Colon (tissue), 2 donors: ENCODE data around the gene FAR2.
"Not testable (repeated sequence)": the region's sequence is repeated elsewhere in the genome, so short reads cannot be mapped to it uniquely, and the experiment has no call there.

Experiments used
- FAIRE-seq: peaks from 2 replicates; lab custom pipeline; 2012; peaks lifted over from hg19 to GRCh38; lab: Jason Lieb, UNC
- donor health status: control.
- donor health status: control.

The FAR2 gene

DNA sequence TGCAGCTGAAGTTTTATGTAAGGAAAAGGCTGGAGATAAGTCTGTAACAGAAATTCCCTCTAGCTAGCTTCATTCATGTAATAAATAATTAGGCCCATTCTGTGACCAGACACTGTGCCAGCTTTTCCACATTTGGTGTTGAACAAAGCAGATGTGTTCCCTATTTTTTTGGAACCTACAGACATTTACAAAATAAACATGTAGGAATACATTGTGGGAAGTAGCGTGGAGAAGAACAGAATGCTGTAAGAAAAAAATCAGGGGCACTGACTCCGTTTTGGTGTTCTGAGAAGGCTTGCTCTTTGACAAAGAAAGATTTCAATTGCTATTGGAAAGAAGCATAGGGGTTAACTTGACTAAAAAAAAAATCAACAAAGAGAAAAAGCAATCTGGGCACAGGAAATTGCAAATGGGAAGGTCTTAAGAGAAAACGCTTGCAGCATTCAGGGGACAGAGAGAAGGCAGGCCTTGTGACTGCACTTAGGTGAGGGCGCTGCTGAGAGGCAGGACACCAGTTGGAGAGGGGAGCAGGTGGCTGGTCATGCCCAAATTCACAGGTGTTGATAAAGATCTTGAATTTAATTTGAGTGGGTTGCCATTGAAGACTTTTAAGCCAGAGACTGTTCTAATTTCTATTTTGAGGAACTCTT lies 4.0 kb downstream of the FAR2 start:
- no peak for FAIRE-seq

DNA sequence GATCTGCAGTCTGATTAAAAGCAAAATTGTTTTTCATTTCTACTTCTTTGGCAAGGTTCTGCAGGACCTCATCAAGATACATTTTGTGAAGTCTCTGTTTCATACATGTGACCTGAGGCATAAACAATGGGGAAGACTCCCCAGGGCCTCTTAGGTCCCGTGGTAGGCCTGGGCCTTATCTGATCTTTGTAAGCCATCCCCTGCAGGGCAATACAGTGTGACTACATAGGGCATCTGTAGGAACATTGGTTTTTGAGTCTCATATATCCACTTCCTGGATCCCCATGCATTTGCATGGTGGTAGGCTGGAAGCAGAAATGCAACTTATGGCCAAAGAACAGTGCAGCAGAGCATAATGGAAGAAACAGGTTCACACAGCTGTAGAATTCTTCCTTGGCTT lies 6.0 kb downstream of the FAR2 start:
- no peak for FAIRE-seq

DNA sequence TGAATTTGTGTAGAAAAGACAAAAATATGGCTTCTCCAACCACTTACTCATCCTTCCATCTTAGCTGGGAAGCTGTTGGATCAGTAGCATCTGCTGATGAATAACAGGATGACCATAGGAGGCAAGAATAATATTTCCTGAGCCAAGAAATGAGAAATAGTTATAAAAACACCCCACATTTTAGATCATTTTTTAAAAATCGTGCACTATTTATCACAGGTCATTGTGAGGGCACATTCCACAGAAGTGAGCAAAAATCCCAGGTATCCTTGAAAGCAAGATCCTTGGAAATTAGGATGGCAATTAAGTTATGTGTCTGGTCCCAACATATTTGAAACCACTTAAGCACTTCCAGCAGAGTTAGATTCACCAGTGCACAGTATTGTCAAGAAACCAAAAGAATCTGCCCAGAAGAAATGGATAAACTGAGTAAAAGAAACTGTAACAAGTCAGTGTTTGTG lies 8.4 kb downstream of the FAR2 start:
- no peak for FAIRE-seq

DNA sequence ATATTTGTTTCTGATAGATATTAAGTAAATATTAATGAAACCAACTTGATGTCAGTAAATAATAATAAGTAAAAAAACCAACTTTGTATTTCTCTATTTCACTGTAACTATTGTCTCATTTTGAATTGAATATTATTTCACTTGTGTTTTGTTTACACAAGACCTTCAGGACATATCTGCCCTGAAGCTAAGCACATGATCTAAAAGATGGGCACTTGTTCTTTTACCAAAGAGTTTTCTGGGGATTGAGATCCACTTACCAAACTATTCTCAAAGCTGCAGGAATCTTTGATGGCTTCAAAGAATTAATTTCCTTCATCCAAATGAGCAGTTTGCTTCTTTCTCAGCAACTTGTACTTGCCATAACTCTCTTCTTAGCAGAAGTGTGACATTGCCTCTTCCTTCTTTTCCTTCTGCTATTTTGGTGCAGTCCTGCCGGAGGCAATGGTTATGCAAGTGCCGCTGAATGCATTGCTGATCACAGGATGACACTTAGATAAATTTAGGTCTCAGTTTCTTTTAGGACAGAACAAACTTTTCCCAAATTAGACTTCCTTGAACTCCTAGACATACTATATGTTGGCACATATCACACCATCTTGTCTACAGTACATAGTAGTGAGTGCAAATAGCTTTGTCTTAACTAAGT lies 9.2 kb downstream of the FAR2 start:
- no peak for FAIRE-seq

DNA sequence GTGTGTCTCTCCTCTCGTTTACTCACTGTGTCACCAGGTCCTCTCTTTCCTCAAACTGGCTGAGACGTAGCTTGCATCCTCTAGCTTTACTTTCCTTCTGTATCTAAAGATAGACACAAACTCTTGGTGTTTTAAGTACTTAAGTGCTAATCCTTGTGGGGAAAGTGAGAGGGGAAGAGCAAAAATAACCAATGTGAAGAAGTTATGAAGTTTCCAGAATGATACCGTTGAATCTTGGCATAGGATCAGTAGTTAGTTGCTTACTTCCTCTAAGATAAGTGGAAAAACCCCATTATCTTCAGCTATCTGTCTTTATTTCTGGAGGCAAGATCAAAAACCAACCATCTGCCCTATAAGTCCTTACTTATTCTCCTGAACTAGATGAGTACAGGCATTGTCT lies 10.6 kb downstream of the FAR2 start:
- FAIRE-seq = no peak

DNA sequence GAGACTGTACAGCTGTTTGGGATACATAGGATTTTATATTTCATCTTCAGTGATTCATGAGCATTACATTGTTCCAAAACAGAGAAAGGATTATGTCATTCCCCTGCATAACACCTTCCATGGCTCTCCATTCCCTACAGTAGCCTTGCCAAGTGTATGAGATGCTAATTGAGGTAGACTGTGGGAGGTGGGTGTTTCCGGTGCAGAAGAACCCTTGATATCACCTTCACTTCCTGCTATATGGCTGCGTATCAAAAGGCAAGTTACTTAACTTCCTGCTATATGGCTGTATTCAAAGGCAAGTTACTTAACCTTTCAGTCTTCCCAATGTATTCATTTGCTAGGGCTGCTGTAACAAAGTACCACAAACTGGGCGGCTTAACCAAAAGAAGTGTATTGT lies 11.2 kb downstream of the FAR2 start:
- no peak for FAIRE-seq

DNA sequence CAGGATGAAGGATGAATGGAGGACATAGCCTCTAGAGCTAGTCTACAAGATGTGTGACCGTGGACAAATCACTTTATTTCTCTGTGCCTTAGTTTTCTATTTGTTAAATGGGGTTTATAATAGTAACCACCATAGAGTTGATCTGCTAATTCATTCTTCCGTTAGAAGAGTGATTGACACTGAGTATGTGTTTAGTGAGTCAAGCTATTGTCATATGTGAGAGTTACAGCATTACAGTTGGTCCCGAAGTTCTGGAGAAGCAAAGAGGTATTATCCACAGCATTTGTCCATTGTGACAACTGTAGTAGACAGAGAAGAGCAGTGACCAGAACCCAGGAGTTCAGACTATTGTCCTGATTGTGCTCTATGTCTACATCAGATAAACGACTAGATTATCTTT lies 14.1 kb downstream of the FAR2 start:
- no peak for FAIRE-seq

DNA sequence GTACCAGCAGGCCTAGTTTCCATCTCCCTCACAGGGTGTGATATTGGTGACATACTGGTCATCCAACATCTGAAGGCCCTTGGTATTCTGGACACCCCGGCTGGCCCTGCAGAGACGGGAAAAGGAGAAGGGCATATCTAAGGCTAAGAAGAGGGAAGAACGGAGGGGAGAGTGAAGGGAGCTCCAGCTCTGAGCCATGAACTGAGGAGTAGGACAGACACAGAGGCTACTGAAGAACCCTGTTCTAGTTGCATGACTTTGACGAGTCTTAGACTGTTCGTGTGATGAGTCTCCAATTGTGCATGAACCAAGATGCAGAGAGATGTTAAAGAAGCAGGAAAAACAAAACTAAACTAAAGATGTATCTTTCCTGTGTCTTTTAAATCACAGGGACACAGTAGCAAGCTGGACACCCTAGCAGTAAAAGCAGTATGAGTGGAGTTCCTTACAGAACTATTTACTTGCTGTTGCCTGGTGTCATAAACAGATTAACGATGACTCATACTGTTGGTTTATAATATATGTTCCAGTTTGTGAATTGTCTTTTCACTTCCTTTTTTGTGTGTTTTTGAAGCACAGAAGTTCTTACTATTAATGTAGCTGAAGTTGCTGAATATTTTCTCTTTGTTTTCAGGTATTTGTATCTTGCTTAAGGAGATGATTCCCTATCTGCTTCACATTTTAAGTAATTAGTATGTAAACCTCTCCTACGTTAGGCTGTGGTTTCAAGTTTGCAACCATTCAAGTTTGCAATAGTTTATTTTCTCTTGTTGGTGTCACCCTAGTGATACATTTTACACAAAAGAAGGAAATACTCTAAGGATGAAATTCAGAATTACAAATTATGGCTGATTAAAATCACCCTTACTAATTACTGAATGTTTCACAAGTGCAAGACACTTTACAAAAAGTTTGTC lies 15.7 kb downstream of the FAR2 start:
- peak; percentile 98 for FAIRE-seq

DNA sequence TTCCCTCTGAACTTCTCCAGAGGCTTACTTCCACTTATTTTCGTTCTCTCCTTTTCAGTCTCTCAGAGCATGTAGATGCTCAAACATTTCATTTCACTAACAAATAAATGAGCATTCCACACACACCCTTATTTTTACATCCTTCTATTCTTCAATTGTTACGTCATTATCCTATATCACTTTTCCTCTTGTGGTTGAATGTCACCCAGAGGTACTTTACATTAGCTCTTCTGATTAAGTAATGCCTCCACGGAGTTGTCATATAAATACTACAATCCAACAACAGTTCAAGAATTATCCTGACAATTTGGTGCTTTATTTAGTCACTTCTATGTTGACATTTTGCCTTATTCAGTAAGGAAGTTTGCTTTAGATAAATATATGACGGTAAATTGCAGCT lies 18.4 kb downstream of the FAR2 start:
- no peak for FAIRE-seq

DNA sequence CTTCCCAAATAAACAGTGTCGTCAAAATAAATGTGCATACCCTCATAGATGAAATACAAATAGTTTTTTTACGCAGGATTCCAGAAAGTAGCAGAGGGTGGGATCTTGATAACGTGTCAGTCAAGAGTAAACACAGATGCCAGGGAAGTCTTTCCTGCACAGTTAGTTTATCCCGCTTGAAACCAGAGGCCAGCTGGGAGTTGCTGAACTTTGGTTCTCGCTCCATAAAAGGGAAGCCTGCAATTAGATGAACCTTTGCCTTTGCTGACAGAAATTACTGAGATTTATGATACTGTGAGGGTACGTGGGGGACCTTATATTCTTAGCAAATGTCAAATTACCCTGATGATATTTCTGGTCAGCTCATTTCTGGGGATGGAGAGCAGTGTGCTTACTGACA lies 18.9 kb downstream of the FAR2 start:
- FAIRE-seq = peak; percentile 64

DNA sequence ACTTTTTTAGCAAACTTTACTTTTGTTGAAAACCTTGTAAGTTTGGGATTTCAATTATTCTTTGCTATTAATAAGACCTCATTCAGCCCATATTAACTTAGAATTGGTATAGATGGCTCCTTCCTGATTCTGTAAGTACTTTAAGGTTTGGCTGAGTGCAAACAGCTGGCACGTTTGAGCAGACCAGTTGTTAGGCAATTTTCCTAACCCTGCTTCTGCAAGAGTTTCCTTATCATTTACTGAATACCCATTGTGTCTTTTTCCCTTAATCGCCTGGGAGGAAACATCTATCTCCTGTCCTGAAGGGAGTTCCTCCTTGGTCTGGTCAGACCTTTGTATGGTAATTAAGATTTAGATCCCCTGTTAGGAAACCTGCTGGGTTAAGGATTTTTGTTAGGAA lies 20.9 kb downstream of the FAR2 start:
- not testable (repeated sequence) for FAIRE-seq

DNA sequence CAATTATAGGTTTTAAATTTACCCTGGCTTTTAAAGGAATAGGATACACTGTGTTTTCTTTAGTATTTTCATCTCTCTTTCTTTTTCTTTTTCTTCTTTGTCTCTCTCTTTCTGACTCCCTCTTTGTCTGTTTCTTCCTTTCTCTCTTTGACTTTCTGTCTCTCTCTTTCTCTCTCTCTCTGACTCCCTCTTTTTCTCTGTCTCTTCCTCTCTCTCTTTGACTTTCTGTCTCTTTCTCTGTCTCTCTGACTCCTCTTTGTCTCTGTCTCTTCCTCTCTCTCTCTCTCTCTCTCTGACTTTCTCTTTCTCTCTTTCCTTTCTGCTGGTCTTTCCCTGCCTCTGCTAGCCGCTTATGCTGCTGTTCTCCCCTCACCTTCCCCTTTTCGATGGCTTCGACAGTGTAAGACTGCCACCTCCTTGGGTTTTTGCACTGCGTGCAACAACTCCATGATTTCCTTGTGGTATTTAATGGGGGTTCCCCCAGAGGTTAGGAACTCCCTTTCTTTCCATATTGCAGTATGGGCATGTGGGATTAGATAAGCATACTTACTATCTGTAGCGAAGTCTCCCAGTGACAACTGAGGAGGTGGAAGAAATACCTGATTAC lies 21.5 kb downstream of the FAR2 start:
- not testable (repeated sequence) for FAIRE-seq

DNA sequence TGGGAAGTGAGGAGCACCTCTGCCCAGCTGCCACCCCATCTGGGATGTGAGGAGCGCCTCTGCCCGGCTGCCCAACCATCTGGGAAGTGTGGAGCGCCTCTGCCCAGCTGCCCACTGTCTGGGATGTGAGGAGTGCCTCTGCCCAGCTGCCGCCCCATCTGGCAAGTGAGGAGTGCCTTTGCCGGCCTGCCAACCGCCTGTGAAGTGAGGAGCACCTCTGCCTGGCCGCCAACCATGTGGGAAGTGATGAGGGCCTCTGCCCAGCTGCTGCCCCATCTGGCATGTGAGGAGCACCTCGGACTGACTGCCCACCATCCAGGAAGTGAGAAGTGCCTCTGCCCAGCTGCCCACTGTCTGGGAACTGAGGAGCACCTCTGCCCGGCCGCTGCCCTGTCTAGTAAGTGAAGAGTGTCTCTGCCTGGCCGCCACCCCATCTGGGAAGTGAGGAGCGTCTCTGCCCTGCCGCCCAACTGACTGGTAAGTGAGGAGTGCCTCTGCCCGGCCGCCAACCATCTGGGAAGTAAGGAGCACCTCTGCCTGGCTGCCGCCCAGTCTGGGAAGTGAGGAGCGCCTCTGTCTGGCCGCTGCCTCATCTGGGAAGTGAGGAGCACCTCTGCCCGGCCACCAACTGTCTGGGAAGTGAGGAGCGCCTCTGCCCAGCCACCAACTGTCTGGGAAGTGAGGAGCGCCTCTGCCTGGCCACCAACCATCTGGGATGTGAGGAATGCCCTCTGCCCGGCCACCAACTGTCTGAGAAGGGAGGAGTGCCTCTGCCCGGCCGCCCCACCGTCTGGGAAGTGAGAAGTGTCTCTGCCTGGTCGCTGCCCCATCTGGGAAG lies 22.6 kb downstream of the FAR2 start:
- FAIRE-seq = no peak

DNA sequence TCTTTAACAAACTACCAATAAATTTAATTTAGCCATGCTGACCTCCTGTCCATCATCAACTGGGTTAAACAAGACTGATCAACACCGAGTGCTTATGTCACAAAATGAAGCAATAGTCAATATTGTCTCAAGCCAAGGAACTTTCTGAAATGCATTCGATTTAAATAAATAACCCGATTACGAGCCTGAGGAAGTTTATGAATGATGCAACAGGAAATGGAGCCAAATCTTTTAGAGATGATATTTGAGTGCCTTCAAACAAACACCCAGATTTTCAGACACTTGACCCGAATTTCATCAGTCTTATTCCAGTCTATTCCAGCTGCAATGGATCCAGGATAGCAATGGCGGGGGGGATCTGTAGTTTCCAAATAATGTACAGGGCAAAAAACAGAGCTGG lies 27.9 kb downstream of the FAR2 start:
- no peak for FAIRE-seq

DNA sequence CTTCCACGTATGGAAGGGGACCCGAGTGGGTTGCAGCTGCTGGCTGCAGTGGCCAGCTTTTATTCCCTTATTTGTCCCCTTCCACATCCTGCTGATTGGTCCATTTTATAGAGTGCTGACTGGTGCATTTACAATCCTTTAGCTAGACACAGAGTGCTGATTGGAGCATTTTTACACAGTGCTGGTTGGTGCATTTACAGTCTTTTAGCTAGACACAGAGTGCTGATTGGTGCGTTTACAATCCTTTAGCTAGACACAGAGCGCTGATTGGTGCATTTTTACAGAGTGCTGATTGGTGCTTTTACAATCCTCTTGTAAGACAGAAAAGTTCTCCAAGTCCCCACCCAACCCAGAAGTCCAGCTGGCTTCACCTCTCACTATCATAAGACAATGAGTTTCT lies 33.2 kb downstream of the FAR2 start:
- not testable (repeated sequence) for FAIRE-seq

DNA sequence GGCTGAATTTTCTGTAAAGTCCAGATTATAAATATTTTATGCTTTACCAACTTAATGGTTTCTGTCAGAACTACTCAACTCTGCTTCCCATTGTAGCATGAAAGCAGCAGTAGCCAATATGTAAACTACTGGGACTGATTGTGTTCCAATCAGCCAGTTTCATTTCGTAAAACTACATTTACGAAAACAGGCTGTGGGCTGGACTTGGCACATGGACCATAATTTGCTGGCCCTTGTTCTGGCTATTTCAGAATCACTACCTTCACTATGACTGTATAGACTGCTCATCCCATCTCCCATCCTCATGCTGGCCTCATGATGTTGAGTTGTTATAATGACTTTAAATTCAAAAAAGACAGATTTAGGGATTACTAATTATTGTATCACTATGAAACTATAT lies 38.7 kb downstream of the FAR2 start:
- no peak for FAIRE-seq

DNA sequence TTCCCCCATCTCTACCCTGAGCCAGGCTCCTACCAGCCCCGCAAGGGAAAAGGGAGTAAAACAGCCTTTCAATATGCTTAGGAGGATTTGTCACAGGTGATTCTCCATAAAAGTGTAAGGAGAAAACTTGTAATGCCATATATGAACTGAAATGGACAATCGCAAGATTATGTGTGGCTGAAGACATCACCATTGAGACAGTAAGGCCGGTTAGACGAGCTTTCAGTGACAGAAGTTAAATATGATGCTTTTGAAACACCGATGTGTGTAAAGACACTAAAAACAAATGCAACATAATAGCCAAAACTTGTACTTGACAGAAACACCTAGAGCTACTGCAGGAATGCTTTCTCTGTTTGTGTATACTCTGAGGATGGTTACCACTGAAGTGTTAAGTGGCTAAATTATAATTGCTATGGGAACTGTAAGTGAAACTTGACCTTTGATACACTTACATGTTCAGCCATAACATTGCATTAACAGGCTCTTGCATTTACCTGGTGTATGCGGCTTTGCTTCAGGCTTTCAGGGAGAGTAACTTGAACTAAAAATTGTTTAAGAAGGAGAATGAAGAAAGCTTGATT lies 42.3 kb downstream of the FAR2 start:
- no peak for FAIRE-seq

DNA sequence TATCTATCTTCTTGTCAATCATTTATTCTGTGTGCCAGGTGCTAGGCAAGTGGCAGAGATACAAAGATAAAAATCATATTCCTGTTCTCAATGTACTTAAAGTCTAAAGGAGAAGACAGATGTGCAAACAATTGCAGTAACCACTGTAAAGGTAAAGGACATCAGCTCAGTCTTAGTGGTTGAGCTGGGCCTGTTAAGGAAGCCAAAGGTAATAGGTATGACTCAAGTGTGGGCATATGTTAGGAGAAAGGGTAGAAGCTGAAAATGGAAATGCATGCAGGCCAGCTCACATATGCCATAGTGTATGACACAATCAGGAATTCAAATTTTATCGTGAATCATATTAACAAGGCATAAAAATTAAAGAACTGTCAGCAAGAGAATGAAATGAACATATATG lies 49.8 kb downstream of the FAR2 start:
- no peak for FAIRE-seq

DNA sequence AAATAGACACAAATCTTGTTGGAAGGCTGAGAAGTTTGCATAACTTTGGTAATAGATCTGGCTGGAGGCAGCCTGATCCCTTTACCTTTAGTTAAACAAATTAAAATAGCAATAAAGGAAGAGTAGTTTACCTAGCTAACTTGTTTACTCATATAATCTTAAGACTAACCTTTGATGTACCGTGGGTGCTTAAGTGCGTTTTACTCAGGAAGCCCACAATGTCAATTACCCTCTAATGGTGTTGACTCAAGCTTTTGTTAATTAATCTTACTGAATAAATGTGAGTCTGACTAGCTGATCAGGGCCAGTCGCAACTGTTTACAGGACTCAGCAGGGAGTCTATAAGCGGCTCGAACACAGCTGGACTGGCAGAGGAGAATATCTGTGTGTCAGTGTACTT lies 51.5 kb downstream of the FAR2 start:
- FAIRE-seq = no peak

DNA sequence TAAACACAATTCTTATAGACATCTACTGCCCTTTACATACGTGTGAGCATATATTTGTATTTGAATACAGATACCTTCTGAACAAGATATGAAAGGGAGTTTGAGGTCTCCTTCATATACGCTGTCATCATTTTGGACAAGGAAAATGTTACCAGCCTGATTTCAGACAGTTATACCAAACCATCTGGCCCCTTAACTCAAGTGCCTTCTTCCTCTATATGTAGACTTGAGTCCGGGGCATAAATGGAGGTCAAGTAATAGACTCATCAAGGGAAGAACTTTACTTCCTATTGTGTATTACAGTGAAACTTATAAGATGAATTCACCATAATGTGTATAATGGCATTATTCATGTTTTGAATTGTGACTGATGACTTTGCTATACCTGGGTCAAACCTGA lies 52.2 kb downstream of the FAR2 start:
- FAIRE-seq = no peak

DNA sequence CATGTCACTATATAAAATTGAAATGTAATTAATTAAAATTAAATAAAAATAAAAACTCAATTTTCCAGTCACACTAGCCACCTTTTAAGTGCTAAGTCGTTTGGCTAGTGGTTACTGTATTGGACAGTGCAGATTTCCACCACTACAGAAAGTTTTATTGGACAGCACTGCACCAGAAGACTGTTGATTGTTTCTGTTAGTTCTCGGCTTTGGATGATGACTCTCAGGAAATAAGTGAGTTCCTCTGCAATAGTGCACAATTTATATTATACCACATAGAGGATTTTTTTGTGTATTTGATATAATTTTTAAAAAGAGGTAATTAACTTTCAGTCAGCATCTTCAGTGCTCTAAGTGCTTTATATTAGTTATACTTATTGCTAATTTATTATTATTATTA lies 52.7 kb downstream of the FAR2 start:
- no peak for FAIRE-seq
